ENCODE measurements around the gene NDUFAF3. TPM values are rescaled to one million over a fixed set of nuclear protein-coding genes. Genes with fewer than 3 reads are reported as not detected.
A peak's percentile ranks its signal among the peaks of the same experiment; 100 is the strongest.

Gene NDUFAF3
- total RNA-seq, 1 experiment from 2014 or later, result 91.0 TPM

DNA sequence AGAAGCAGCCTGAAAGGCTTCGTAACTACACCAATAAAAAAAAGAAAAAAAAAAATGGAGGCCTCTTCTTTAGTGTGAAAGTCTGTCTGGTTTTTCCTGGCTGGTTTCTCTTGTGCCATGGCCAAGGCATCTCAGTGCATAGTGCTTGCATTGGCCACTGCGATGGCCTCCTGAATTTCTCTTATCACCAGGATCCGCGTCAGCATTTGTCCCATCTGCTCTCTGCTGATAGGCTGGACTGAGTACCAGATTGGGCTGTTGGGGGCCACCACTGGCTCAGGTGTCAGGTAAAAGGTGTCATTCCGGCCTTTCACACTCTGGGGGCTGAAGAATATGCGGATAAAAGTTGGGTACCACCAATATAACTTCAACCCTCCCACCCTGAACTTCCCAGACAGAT, 8.4 kb downstream of the NDUFAF3 start:
- Histone ChIP-seq H3K27me3 (ENCODE audit: insufficient read depth, low read length) (no peaks in the 10 kb centered on the region), H2AFZ (ENCODE audit: low read depth, low read length, poor library complexity, severe bottlenecking) (no peak overlapping the region), H4K20me1 (ENCODE audit: insufficient read depth) (peaks cover 4% of the 10 kb centered on the region; the same call in 1 of the 2 replicates), H3K4me3 (replicated peaks in 1 of 2; ENCODE audit: low read depth in 1 of 2, low read length in 2 of 2) (no peak overlapping the region), H3K4me1 (ENCODE audit: control insufficient read depth in 1 of 2, insufficient read depth in 2 of 2, low read length in 2 of 2) (peaks cover 3 to 26% of the 10 kb centered on the region in 2 experiments; a peak in 3 of 4 replicates), H3K4me2 (ENCODE audit: low read length) (no peak overlapping the region), H3K9me2 (ENCODE audit: insufficient read depth) (no peaks in the 10 kb centered on the region), H3K9me3 (ENCODE audit: control insufficient read depth in 1 of 2, insufficient read depth in 1 of 2, low read depth in 1 of 2, low read length in 2 of 2) (no peaks in the 10 kb centered on the region), H3K36me3 (ENCODE audit: control insufficient read depth in 1 of 2, insufficient read depth in 2 of 2, low read length in 2 of 2) (peaks cover 31 to 65% of the 10 kb centered on the region in 2 experiments), H3K9ac (ENCODE audit: low read length) (no peak overlapping the region), H3K27ac (ENCODE audit: low read depth, low read length) (peak overlapping the region; percentile 11; the same call in 1 of the 2 replicates), H3K79me2 (ENCODE audit: insufficient read depth, low read length) (peaks cover 39% of the 10 kb centered on the region)
- no TSS peak for BruUV-seq (replicated peaks)
- no peak for DNase-seq (ENCODE audit: low read depth, low spot score)
- ChIA-PET POLR2A (interaction anchor here (2.3 kb wide), 1 partner anchor 8 kb away, joined by 7 read pairs; the partner anchor contains the start of gene NDUFAF3), CTCF (no interaction called here), RAD21 (ENCODE audit: low non-redundant PET in 1 of 2, low total read pairs in 2 of 2, uncharacterized antibody in 2 of 2, unreplicated experiment in 2 of 2) (no interaction called here)
- TF ChIP-seq FOSL1 (IDR thresholded peaks at IDR 0.05; ENCODE audit: low read depth) (no peak), SRF (IDR thresholded peaks at IDR 0.05; ENCODE audit: low read depth) (no peak), TCF7L2 (IDR thresholded peaks at IDR 0.05; ENCODE audit: borderline replicate concordance, extremely low read depth, insufficient read depth, insufficient read length) (no peak), POLR2A (IDR thresholded peaks at IDR 0.05; ENCODE audit: borderline replicate concordance, extremely low read depth, insufficient read depth, insufficient read length) (no peak), ZNF274 (IDR thresholded peaks at IDR 0.05; ENCODE audit: low read depth, low read length) (no peak), POLR2AphosphoS5 (IDR thresholded peaks at IDR 0.05; ENCODE audit: low read depth, low read length) (no peak), SIN3A (IDR thresholded peaks at IDR 0.05; ENCODE audit: low read depth) (no peak), EZH2 (IDR thresholded peaks at IDR 0.05) (no peak)
- TF ChIP-seq, protein P1, sequence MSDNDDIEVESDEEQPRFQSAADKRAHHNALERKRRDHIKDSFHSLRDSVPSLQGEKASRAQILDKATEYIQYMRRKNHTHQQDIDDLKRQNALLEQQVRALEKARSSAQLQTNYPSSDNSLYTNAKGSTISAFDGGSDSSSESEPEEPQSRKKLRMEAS (IDR thresholded peaks at IDR 0.05), result no peak
- TF ChIP-seq, protein P2, sequence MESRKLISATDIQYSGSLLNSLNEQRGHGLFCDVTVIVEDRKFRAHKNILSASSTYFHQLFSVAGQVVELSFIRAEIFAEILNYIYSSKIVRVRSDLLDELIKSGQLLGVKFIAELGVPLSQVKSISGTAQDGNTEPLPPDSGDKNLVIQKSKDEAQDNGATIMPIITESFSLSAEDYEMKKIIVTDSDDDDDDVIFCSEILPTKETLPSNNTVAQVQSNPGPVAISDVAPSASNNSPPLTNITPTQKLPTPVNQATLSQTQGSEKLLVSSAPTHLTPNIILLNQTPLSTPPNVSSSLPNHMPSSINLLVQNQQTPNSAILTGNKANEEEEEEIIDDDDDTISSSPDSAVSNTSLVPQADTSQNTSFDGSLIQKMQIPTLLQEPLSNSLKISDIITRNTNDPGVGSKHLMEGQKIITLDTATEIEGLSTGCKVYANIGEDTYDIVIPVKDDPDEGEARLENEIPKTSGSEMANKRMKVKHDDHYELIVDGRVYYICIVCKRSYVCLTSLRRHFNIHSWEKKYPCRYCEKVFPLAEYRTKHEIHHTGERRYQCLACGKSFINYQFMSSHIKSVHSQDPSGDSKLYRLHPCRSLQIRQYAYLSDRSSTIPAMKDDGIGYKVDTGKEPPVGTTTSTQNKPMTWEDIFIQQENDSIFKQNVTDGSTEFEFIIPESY (IDR thresholded peaks at IDR 0.05; ENCODE audit: extremely low read depth, insufficient replicate concordance, low read length), result no peak
- intact Hi-C loops (cut with micrococcal nuclease), result no loop called here
- no peak for ATAC-seq

Data from HCT116 (cell line).